A172 (cell line): ENCODE results near the gene KRTAP5-10. TPM values are rescaled to one million over a fixed set of nuclear protein-coding genes. Genes with fewer than 3 reads are reported as not detected.
"Not testable (repeated sequence)": the region's sequence is repeated elsewhere in the genome, so short reads cannot be mapped to it uniquely, and the experiment has no call there.

Source experiments
- DNase-seq: peaks from one replicate; pipeline ENCODE4 v3.0.0-alpha.2; 2015; ENCODE audit warnings: low spot score
- total RNA-seq: library from RNA; depleted of rRNA; stranded (reverse); fragments of >200 nt; shearing (Covaris generic); gene quantifications from 2 replicates; pipeline ENCODE4 v1.2.3, GENCODE V29; 2014; rRNA removed

KRTAP5-10 gene
- total RNA-seq, 1 experiment from 2014 or later: not detected

GRCh38 chr11:71611218-71611910, 46.0 kb downstream of the KRTAP5-10 start:
- not testable (repeated sequence) for DNase-seq

GRCh38 chr11:71613931-71614330, 48.6 kb downstream of the KRTAP5-10 start:
- DNase-seq: not testable (repeated sequence)

GRCh38 chr11:71614366-71614917, 49.1 kb downstream of the KRTAP5-10 start:
- not testable (repeated sequence) for DNase-seq

GRCh38 chr11:71615003-71615402, 49.6 kb downstream of the KRTAP5-10 start:
- not testable (repeated sequence) for DNase-seq

Other genes starting within 250 kb of the KRTAP5-10 start
- gene DHCR7, start 117.2 kb upstream of the KRTAP5-10 start, total RNA-seq: 43.5 and 82.8 TPM in 2 replicates
- 45.1 and 47.3 TPM in 2 replicates for gene NADSYN1, start 112.4 kb upstream of the KRTAP5-10 start, total RNA-seq
- gene KRTAP5-7, start 38.3 kb upstream of the KRTAP5-10 start, total RNA-seq: not detected in 2 replicates
- gene KRTAP5-8, start 27.5 kb upstream of the KRTAP5-10 start, total RNA-seq: not detected in 2 replicates
- not detected in 2 replicates for gene KRTAP5-9, start 17.1 kb upstream of the KRTAP5-10 start, total RNA-seq
- not detected in 2 replicates for gene KRTAP5-11, start 17.3 kb downstream of the KRTAP5-10 start, total RNA-seq